Cardiac fibroblast (primary cell): ENCODE measurements around the gene MAN2A1.

Experiments
- DNase-seq, 2 donors: peaks; one replicate each; pipeline versions ENCODE4 v3.0.0 to v3.0.0-alpha.2; 2010; ENCODE audit warnings: low read depth in 2 of 2
- H3K4me3 ChIP-seq, 2 donors: replicated peaks in 1 of 2; 1 replicate in 1 of 2; 2 replicates in 1 of 2; pipeline ENCODE4 v1.5.1; 2011; ENCODE audit warnings: low read depth in 2 of 2, low read length in 2 of 2, mild to moderate bottlenecking in 2 of 2, moderate library complexity in 1 of 2
- TF ChIP-seq, protein P1 (sequence below): IDR thresholded peaks from one replicate; pipeline ENCODE4 v1.5.1; 2011; ENCODE audit warnings: low read depth, mild to moderate bottlenecking, low read length, inconsistent platforms

MAN2A1 gene

DNA sequence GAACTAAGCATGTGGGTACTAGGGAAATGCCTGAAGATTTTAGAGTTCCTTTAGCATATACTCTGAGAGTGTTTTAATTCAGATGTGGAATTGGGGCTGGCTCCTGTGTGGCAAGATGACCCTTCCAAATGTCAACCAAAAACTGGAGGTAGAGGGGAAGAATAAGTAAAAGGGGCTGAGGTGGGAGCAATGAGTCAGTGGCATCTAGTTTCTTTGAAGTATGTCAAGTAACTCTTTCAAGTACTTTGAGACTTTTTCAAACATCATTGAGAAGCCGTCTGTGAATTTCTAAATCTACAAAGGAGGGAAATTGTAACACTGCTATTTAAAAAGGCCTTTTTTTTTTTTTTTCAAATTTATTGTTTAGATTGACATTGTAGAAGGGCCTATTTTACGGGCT is 184.4 kb downstream of the MAN2A1 start:
- DNase-seq: no peak
- H3K4me3 ChIP-seq: no peak overlapping the region
- TF ChIP-seq, protein P1, sequence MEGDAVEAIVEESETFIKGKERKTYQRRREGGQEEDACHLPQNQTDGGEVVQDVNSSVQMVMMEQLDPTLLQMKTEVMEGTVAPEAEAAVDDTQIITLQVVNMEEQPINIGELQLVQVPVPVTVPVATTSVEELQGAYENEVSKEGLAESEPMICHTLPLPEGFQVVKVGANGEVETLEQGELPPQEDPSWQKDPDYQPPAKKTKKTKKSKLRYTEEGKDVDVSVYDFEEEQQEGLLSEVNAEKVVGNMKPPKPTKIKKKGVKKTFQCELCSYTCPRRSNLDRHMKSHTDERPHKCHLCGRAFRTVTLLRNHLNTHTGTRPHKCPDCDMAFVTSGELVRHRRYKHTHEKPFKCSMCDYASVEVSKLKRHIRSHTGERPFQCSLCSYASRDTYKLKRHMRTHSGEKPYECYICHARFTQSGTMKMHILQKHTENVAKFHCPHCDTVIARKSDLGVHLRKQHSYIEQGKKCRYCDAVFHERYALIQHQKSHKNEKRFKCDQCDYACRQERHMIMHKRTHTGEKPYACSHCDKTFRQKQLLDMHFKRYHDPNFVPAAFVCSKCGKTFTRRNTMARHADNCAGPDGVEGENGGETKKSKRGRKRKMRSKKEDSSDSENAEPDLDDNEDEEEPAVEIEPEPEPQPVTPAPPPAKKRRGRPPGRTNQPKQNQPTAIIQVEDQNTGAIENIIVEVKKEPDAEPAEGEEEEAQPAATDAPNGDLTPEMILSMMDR: no peak

DNA sequence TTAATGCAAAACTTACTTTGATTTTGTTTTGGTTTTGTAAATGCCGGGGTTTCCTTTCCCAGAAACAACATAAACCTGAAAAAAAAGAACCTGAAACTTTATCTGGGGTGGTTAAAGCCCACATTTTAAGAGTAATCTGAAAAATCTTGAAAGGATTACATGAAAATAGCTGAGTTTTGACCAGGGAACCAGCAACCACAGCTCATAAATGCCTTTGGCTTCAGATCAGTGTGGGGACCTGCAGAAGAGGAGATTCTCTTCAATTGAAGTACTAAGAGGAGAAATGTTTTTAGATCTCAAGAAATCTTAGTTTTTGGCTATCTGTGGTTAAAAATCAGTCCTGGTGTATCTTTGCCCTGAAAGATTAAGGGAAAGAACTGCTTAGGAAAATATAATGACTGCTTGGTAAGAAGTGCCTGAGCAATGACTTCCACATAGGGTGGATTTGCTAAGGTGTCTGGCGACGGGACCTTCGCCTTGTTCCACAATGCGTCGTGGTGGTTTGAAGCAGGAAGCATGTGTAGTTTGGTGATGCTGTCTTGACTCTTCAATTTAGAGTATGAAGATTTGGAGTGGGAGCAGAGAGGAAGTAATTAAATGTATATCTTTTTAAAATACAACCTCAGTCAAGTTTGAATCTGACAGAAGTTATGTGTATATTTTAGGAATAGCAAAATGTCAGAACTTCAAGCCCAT is 186.5 kb downstream of the MAN2A1 start:
- no peak for DNase-seq
- H3K4me3 ChIP-seq: no peak overlapping the region
- TF ChIP-seq, protein P1: no peak

DNA sequence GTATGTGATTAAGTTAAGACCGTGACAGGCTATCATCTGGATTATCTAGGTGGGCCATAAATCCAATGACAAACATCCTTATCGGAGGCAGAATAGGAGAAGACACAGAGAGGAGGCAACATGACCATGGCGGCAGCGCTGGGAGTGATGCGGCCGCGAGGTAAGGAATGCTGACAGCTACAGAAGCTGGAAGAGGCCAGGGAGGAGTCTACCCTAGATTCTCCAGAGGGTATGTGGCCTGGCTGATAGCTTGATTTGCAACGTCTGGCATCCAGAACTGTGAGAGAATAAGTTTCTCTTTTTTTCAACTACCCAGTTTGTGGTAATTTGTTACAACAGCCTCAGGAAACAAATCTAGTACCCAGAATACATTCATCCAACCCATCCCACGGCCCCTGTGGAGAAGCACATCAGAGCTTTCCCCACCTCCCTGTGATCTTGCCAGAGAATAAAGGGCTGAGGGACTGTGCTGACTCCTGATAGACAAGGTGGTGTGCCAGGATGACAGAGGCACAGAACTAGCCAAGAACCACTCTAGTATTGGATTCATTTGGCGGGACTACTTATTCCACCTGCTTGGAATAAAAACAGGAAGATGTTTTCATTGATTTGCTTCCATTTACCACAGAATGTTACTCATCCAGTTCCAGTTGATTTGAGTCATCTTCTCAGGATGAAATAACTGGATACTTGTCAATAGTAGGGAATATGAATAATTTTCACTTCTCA is 187.4 kb downstream of the MAN2A1 start:
- peak in 1 of 2 donors; percentile 20 for DNase-seq
- TF ChIP-seq, protein P1: no peak
- H3K4me3 ChIP-seq: no peak overlapping the region

DNA sequence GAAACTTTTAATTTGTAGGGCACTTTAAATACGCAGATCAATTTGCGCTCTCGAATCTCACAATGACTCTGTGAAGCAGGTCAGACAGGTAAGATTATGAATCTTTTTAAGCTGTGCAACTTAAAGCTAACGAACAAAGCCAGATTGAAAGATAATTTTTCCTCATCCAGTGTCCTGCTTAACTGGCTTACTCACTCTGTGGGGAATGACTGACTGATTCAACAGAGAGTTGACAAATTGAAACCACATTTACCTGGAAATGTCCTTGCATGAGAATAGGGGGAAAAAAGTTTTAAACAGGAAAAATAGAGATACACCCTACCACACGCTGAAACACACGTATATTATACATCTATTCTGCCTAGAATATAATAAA is 187.9 kb downstream of the MAN2A1 start:
- no peak overlapping the region for H3K4me3 ChIP-seq

DNA sequence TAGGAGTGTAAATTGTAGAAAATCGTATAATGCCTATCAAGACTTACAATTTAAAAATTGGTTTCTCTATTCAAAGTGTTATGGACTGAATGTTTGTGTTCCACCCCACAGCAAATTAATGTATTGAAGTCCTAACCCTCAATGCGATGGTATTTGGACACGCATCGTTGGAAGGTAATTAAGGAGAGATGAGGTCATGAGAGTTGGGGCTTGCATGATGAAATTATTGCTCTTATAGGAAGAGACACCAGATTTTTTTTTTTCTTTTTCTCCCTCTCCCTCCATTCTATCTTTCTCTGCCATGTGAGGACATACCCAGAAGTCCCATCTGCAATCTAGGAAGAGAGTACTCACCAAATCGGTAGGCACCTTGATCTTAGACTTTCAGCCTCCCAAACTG is 189.2 kb downstream of the MAN2A1 start:
- H3K4me3 ChIP-seq: no peak overlapping the region
- TF ChIP-seq, protein P1: no peak
- DNase-seq: no peak

More for the DNA sequence above, 187.9 kb downstream of the MAN2A1 start:
- TF ChIP-seq, protein P1: no peak
- no peak for DNase-seq

DNA sequence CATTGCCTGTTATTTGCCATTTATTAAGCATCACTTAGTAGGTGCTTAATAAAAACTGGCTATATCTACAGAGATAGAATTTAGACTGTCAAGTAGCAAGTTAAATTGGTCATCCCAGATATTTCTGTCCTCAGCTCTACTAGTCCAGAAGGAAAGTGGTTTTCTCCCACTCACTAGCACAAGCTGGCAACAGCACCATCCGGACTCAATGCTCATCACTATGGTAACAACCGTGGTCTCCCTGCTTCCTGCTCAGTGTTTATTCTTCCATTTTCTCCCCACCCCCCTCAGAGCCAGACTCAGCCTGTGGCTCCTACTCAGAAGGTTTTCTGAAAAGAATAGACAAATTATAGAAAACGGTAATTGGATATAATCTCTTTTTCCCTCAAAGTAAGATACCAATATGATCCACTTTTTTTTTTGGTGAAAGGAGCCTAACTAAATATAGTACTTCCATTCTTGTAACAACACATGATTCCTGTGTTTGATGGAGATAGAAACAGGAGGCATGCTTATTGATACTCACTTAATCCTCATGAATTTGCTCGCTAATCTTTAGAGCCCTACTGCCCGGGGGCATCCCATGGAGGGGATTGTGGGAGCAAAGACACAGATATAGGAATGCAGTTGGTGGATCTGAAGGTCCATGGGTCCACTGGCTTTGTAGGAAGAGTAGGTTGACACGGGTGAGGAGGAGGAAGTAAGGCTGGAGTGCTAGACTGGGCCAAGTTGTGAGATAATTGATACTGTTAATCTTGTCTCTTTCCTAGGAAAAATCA is 191.4 kb downstream of the MAN2A1 start:
- H3K4me3 ChIP-seq: no peak overlapping the region
- DNase-seq: peak in 1 of 2 donors; percentile 12

More for the DNA sequence above, 191.4 kb downstream of the MAN2A1 start:
- TF ChIP-seq, protein P1: no peak
